Measurements from ENCODE around the gene EPHB1.

GRCh38 chr3:134850761-134851160 lies 55.7 kb downstream of the EPHB1 start:
- TF ChIP-seq CTCF (IDR thresholded peaks at IDR 0.05) (no peak), POLR2A (IDR thresholded peaks at IDR 0.05) (no peak)

All from esophagus squamous epithelium (tissue), 4 donors.